CD14-positive monocyte (primary cell): ENCODE results near the gene ADAM23. TPM values are rescaled to one million over a fixed set of nuclear protein-coding genes. Genes with fewer than 3 reads are reported as not detected.

Experiments used
- DNase-seq, 3 donors: peaks; one replicate each; pipeline ENCODE4 v3.0.0-alpha.2; 2011 to 2022
- H2AFZ ChIP-seq: 2 replicates; pipeline ENCODE4 v1.6.0; 2012; ENCODE audit warnings: mild to moderate bottlenecking, low read depth, low read length, inconsistent platforms; ENCODE audit not compliant: insufficient read depth, poor library complexity, severe bottlenecking
- H3K27ac ChIP-seq, 2 donors: 1 replicate in 1 of 2; 2 replicates in 1 of 2; pipeline ENCODE4 v1.5.1; 2012 to 2013; ENCODE audit warnings: low read length in 2 of 2, control low read depth in 1 of 2, inconsistent platforms in 1 of 2, low read depth in 1 of 2, mild to moderate bottlenecking in 1 of 2
- H3K27me3 ChIP-seq, 2 donors: one replicate each; pipeline versions ENCODE4 v1.6.0 to v1.6.1; 2011 to 2013; ENCODE audit warnings: low read length in 2 of 2; ENCODE audit not compliant: control insufficient read depth in 2 of 2, insufficient read depth in 2 of 2
- H3K36me3 ChIP-seq, 2 donors: replicated peaks in 1 of 2; 1 replicate in 1 of 2; 2 replicates in 1 of 2; pipeline versions ENCODE4 v1.5.1 to v1.6.1; 2012 to 2013; ENCODE audit warnings: low read length in 2 of 2, control low read depth in 1 of 2, inconsistent platforms in 1 of 2, mild to moderate bottlenecking in 1 of 2; ENCODE audit not compliant: insufficient read depth in 2 of 2, control insufficient read depth in 1 of 2
- H3K4me1 ChIP-seq, 2 donors: 1 replicate in 1 of 2; 2 replicates in 1 of 2; pipeline versions ENCODE4 v1.5.1 to v1.6.1; 2012 to 2013; ENCODE audit warnings: low read length in 2 of 2, control low read depth in 1 of 2, inconsistent platforms in 1 of 2, mild to moderate bottlenecking in 1 of 2, moderate library complexity in 1 of 2; ENCODE audit not compliant: insufficient read depth in 2 of 2, control insufficient read depth in 1 of 2
- H3K4me2 ChIP-seq: replicated peaks from 2 replicates; pipeline ENCODE3; 2012; ENCODE audit warnings: low read length, moderate library complexity, mild to moderate bottlenecking; ENCODE audit not compliant: poor library complexity, severe bottlenecking; ENCODE audit errors: extremely low read depth
- H3K4me3 ChIP-seq, 3 experiments: fragments of 200-600 bp in 1 of 3; sonication (generic) in 1 of 3; replicated peaks in 1 of 3; 1 replicate in 2 of 3; 2 replicates in 1 of 3; pipeline ENCODE4 v1.5.1; 2011 to 2013; ENCODE audit warnings: low read length in 3 of 3, mild to moderate bottlenecking in 3 of 3, control low read depth in 2 of 3, low read depth in 2 of 3, inconsistent platforms in 1 of 3, moderate library complexity in 1 of 3
- H3K79me2 ChIP-seq: 2 replicates; pipeline ENCODE4 v1.6.0; 2012; ENCODE audit warnings: mild to moderate bottlenecking, control low read depth, inconsistent platforms, low read length, moderate library complexity; ENCODE audit not compliant: insufficient read depth
- H3K9ac ChIP-seq: 2 replicates; pipeline ENCODE4 v1.6.0; 2017; ENCODE audit warnings: low read length, mild to moderate bottlenecking; ENCODE audit not compliant: insufficient read depth, poor library complexity, severe bottlenecking
- H3K9me3 ChIP-seq, 2 donors: replicated peaks in 1 of 2; 1 replicate in 1 of 2; 2 replicates in 1 of 2; pipeline versions ENCODE4 v1.5.1 to v1.6.1; 2012 to 2013; ENCODE audit warnings: low read length in 2 of 2, control low read depth in 1 of 2; ENCODE audit not compliant: control insufficient read depth in 1 of 2, insufficient read depth in 1 of 2
- H4K20me1 ChIP-seq: 2 replicates; pipeline ENCODE4 v1.6.0; 2012; ENCODE audit warnings: mild to moderate bottlenecking, low read length, control low read depth, moderate library complexity; ENCODE audit not compliant: insufficient read depth
- H3K27ac Mint-ChIP-seq, 7 donors: one replicate each; pipeline ENCODE4 v1.8.0; 2020; ENCODE audit warnings: mild to moderate bottlenecking in 7 of 7, mixed read lengths in 7 of 7, moderate library complexity in 6 of 7, inconsistent platforms in 2 of 7
- H3K27me3 Mint-ChIP-seq, 3 donors: one replicate each; pipeline ENCODE4 v1.8.0; 2021 to 2022; ENCODE audit warnings: low read depth in 3 of 3, mild to moderate bottlenecking in 3 of 3, mixed read lengths in 3 of 3, moderate library complexity in 3 of 3, inconsistent platforms in 1 of 3
- H3K36me3 Mint-ChIP-seq, 2 donors: one replicate each; pipeline ENCODE4 v1.8.0; 2020; ENCODE audit warnings: mixed read lengths in 2 of 2, inconsistent platforms in 1 of 2, mild to moderate bottlenecking in 1 of 2
- H3K4me1 Mint-ChIP-seq: one replicate; pipeline ENCODE4 v1.8.0; 2020; ENCODE audit warnings: mild to moderate bottlenecking, mixed read lengths
- H3K4me3 Mint-ChIP-seq, 2 donors: one replicate each; pipeline ENCODE4 v1.8.0; 2020; ENCODE audit warnings: mild to moderate bottlenecking in 2 of 2, mixed read lengths in 2 of 2, moderate library complexity in 1 of 2
- H3K9me3 Mint-ChIP-seq, 7 donors: one replicate each; pipeline ENCODE4 v1.8.0; 2020 to 2022; ENCODE audit warnings: mixed read lengths in 7 of 7, mild to moderate bottlenecking in 6 of 7, moderate library complexity in 6 of 7, inconsistent platforms in 2 of 7
- WGBS: methylation state at CpG from one replicate; pipeline ENCODE4 v1.1.5; 2013; ENCODE audit warnings: missing lambda C conversion rate; ENCODE audit not compliant: insufficient coverage; 5-methylcytosine and 5-hydroxymethylcytosine counted together
- intact Hi-C, 2 donors: fragments of 100-400 bp; cut with micrococcal nuclease; formaldehyde crosslinking; loops; one replicate each; pipeline versions ENCODE4 v1.15.0 to v1.15.1; 2023
- polyA plus RNA-seq, 3 donors: library from polyadenylated mRNA; depleted of rRNA in 1 of 3; unstranded in 2 of 3; stranded (reverse) in 1 of 3; fragments of 300-500 nt in 2 of 3; fragments of >200 nt in 1 of 3; fragmentation: Illumina TruSeq in 2 of 3; gene quantifications; 1 replicate in 2 of 3; 2 replicates in 1 of 3; pipeline ENCODE4 v1.2.3, GENCODE V29; 2012 to 2021
- TF ChIP-seq, protein P1 (sequence below): fragments of 200-600 bp; IDR thresholded peaks from one replicate; pipeline ENCODE4 v1.8.0; 2022; ENCODE audit warnings: antibody characterized with exemption, mild to moderate bottlenecking

ADAM23 gene
- polyA plus RNA-seq, 3 donors = not detected

- H3K27ac ChIP-seq = no peak overlapping the region
- no peaks in the 10 kb centered on the region for H3K27me3 ChIP-seq
- TF ChIP-seq, protein P1, sequence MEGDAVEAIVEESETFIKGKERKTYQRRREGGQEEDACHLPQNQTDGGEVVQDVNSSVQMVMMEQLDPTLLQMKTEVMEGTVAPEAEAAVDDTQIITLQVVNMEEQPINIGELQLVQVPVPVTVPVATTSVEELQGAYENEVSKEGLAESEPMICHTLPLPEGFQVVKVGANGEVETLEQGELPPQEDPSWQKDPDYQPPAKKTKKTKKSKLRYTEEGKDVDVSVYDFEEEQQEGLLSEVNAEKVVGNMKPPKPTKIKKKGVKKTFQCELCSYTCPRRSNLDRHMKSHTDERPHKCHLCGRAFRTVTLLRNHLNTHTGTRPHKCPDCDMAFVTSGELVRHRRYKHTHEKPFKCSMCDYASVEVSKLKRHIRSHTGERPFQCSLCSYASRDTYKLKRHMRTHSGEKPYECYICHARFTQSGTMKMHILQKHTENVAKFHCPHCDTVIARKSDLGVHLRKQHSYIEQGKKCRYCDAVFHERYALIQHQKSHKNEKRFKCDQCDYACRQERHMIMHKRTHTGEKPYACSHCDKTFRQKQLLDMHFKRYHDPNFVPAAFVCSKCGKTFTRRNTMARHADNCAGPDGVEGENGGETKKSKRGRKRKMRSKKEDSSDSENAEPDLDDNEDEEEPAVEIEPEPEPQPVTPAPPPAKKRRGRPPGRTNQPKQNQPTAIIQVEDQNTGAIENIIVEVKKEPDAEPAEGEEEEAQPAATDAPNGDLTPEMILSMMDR = no peak
- no peak overlapping the region for H3K27ac Mint-ChIP-seq
- no peak overlapping the region for H3K4me3 Mint-ChIP-seq
- WGBS = 100% methylated on average over 7 of the region's 11 CpGs
- H3K9me3 Mint-ChIP-seq = peaks cover 2 to 10% (median 4%) of the 10 kb centered on the region in 7 donors
- H3K4me1 Mint-ChIP-seq = no peaks in the 10 kb centered on the region
- no peaks in the 10 kb centered on the region for H3K4me1 ChIP-seq
- intact Hi-C loops = no loop called here
- H3K36me3 ChIP-seq = no peaks in the 10 kb centered on the region
- H3K9ac ChIP-seq = no peak overlapping the region
- no peak overlapping the region for H2AFZ ChIP-seq
- no peaks in the 10 kb centered on the region for H3K36me3 Mint-ChIP-seq
- no peaks in the 10 kb centered on the region for H3K79me2 ChIP-seq
- H3K27me3 Mint-ChIP-seq = peaks cover 0 to 3% (median 3%) of the 10 kb centered on the region in 3 donors
- DNase-seq = no peak
- H3K4me3 ChIP-seq = no peak overlapping the region
- H4K20me1 ChIP-seq = no peaks in the 10 kb centered on the region
- no peak overlapping the region for H3K4me2 ChIP-seq
- no peaks in the 10 kb centered on the region for H3K9me3 ChIP-seq
These were observed 141.2 kb downstream of the ADAM23 start for GRCh38 chr2:206584323-206585116.

GRCh38 chr2:206585335-206585734 is 142.0 kb downstream of the ADAM23 start:
- peaks cover 0 to 7% (median 6%) of the 10 kb centered on the region in 7 donors for H3K9me3 Mint-ChIP-seq
- TF ChIP-seq, protein P1 = no peak
- H3K4me1 ChIP-seq = no peaks in the 10 kb centered on the region

More at GRCh38 chr2:206585335-206585734, 142.0 kb downstream of the ADAM23 start:
- Mint-ChIP-seq H3K4me3 (no peak overlapping the region), H3K27me3 (peaks cover 2 to 3% (median 3%) of the 10 kb centered on the region in 3 donors), H3K4me1 (no peaks in the 10 kb centered on the region), H3K27ac (no peak overlapping the region), H3K36me3 (no peaks in the 10 kb centered on the region)
- no peak overlapping the region for H3K9ac ChIP-seq
- H2AFZ ChIP-seq = no peak overlapping the region
- no peak for DNase-seq
- WGBS = 86% methylated on average over 1 of the region's 2 CpGs
- no peak overlapping the region for H3K4me2 ChIP-seq
- H3K27me3 ChIP-seq = no peaks in the 10 kb centered on the region
- no peaks in the 10 kb centered on the region for H3K79me2 ChIP-seq
- H3K27ac ChIP-seq = no peak overlapping the region
- no peaks in the 10 kb centered on the region for H3K9me3 ChIP-seq
- no peak overlapping the region for H3K4me3 ChIP-seq
- no peaks in the 10 kb centered on the region for H3K36me3 ChIP-seq
- intact Hi-C loops = no loop called here
- H4K20me1 ChIP-seq = no peaks in the 10 kb centered on the region
